ENCODE data around the gene CTXND1. TPM values are rescaled to one million over a fixed set of nuclear protein-coding genes. Genes with fewer than 3 reads are reported as not detected.

CTXND1 gene
- total and polyA plus RNA-seq, 2 of the 13 experiments (the other 11 are each of a cell fraction or from before 2014, with no cell fraction given) = 1.2 to 2.1 TPM

- TF ChIP-seq ZBTB33 (CRISPR knock-in tag; IDR thresholded peaks at IDR 0.05) (peak; percentile 49; the same call in 1 of the 2 replicates), ZBTB3 (CRISPR knock-in tag; IDR thresholded peaks at IDR 0.05; ENCODE audit: borderline replicate concordance, low read depth) (no peak), ZFP36L1 (CRISPR knock-in tag; IDR thresholded peaks at IDR 0.05) (peak; percentile 46; the same call in 1 of the 2 replicates), ZNF24 (IDR thresholded peaks at IDR 0.05) (no peak), ARNTL (CRISPR knock-in tag; IDR thresholded peaks at IDR 0.05) (peak; percentile 91), HNF1A (IDR thresholded peaks at IDR 0.05; ENCODE audit: low read depth) (no peak), HNF1A (CRISPR knock-in tag; IDR thresholded peaks at IDR 0.05; ENCODE audit: borderline replicate concordance) (peak; percentile 53; the same call in 1 of the 2 replicates), RERE (CRISPR knock-in tag; IDR thresholded peaks at IDR 0.05; ENCODE audit: low read depth) (0 out of 2 replicates have a peak, but pooled peaks have one; percentile 18), PRDM10 (CRISPR knock-in tag; IDR thresholded peaks at IDR 0.05; ENCODE audit: low read depth) (peak; percentile 84), MAFG (CRISPR knock-in tag; IDR thresholded peaks at IDR 0.05) (peak; percentile 98), PLRG1 (conservative IDR thresholded peaks at IDR 0.05) (no peak), ZNF562 (CRISPR knock-in tag; IDR thresholded peaks at IDR 0.05; ENCODE audit: borderline replicate concordance) (no peak), ATF1 (CRISPR knock-in tag; IDR thresholded peaks at IDR 0.05) (no peak)
These were observed 91.3 kb downstream of the CTXND1 start (continued) for GRCh38 chr15:80160570-80161156.

All from HepG2 (cell line).